ENCODE data around the gene SNRPE. TPM values are rescaled to one million over a fixed set of nuclear protein-coding genes. Genes with fewer than 3 reads are reported as not detected.

SNRPE gene
- total and polyA plus RNA-seq, 2 experiments from 2014 or later, result 99.3 to 904 TPM

DNA sequence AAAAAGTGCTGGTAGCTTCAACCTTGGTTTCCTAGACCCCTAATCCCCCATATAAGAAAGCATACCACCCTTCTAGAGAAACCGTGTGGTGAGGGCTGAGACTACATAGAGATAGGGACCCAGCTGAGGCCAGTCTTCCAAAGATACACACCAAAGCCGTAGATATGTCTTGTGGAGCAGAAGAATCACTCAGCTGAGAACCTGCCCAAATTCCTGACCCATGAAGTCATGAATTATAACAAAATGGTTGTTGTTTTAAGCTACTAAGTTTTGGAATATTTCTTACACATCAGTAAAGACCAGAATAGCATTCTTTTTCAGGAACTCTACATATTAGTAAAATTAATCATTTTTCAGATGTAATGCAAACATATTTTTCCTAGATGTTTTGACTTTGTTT, 3.3 kb upstream of the SNRPE start (continued):
- TF ChIP-seq, protein P1, sequence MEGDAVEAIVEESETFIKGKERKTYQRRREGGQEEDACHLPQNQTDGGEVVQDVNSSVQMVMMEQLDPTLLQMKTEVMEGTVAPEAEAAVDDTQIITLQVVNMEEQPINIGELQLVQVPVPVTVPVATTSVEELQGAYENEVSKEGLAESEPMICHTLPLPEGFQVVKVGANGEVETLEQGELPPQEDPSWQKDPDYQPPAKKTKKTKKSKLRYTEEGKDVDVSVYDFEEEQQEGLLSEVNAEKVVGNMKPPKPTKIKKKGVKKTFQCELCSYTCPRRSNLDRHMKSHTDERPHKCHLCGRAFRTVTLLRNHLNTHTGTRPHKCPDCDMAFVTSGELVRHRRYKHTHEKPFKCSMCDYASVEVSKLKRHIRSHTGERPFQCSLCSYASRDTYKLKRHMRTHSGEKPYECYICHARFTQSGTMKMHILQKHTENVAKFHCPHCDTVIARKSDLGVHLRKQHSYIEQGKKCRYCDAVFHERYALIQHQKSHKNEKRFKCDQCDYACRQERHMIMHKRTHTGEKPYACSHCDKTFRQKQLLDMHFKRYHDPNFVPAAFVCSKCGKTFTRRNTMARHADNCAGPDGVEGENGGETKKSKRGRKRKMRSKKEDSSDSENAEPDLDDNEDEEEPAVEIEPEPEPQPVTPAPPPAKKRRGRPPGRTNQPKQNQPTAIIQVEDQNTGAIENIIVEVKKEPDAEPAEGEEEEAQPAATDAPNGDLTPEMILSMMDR (conservative IDR thresholded peaks at IDR 0.05; ENCODE audit: low read depth in 2 of 2), result no peak
- no peak for TF ChIP-seq CREB1 (CRISPR knock-in tag; IDR thresholded peaks at IDR 0.05; ENCODE audit: low read depth)

DNA sequence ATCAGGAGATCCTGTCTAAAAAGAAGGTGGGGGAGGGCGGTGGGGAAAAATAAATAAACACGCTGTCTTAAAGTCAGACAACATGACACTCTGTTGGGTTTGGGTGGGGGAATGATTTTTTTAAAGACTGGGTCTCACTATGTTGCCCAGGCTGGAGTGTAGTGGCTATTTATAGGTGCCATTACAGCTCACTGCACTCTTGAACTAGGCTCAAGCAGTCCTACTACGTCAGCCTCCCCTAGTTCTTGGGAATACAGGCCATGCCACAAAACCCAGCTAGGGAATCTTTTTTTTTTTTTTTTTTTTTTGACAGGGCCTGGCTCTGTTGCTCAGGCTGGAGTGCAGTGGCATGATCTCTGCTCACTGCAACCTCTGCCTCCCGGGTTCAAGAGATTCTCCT, 2.4 kb upstream of the SNRPE start:
- Histone ChIP-seq H3K27me3 (ENCODE audit: insufficient read depth) (no peaks in the 10 kb centered on the region), H3K4me3 (no peak overlapping the region), H4K20me1 (replicated peaks; ENCODE audit: insufficient read depth) (peaks cover 9% of the 10 kb centered on the region; the same call in 1 of the 2 replicates), H3K9me2 (ENCODE audit: insufficient read depth) (no peaks in the 10 kb centered on the region), H3K27ac (ENCODE audit: low read depth) (no peak overlapping the region), H2AFZ (no peak overlapping the region), H3F3A (replicated peaks; ENCODE audit: low read depth) (no peaks in the 10 kb centered on the region), H3K4me1 (ENCODE audit: insufficient read depth) (peaks cover 5% of the 10 kb centered on the region), H3K36me3 (ENCODE audit: insufficient read depth) (peaks cover 21% of the 10 kb centered on the region), H3K4me2 (no peak overlapping the region), H3K79me2 (replicated peaks; ENCODE audit: insufficient read depth) (peaks cover 24% of the 10 kb centered on the region)
- H3K27ac Mint-ChIP-seq, result no peak overlapping the region
- H3K4me1 Mint-ChIP-seq, result peaks cover 5% of the 10 kb centered on the region; the same call in 2 of the 3 replicates
- no peak overlapping the region for H3K4me3 Mint-ChIP-seq
- peaks cover 5% of the 10 kb centered on the region for H3K27me3 Mint-ChIP-seq (ENCODE audit: insufficient read depth, low read depth, poor library complexity)
- H3K36me3 Mint-ChIP-seq (ENCODE audit: low read depth), result peaks cover 23% of the 10 kb centered on the region
- no peak for DNase-seq (ENCODE audit: low spot score)
- no peak for ATAC-seq
- H3K9me3 Mint-ChIP-seq, result no peaks in the 10 kb centered on the region
- TF ChIP-seq NANOG (IDR thresholded peaks at IDR 0.05; ENCODE audit: borderline replicate concordance), result no peak
- no peak for TF ChIP-seq ZNF114 (CRISPR knock-in tag; IDR thresholded peaks at IDR 0.05)
- no peak for TF ChIP-seq STAT1 (IDR thresholded peaks at IDR 0.05; ENCODE audit: unreplicated experiment)
- TF ChIP-seq EZH2phosphoT487 (IDR thresholded peaks at IDR 0.05; ENCODE audit: unreplicated experiment), result no peak
- TF ChIP-seq, protein P2, sequence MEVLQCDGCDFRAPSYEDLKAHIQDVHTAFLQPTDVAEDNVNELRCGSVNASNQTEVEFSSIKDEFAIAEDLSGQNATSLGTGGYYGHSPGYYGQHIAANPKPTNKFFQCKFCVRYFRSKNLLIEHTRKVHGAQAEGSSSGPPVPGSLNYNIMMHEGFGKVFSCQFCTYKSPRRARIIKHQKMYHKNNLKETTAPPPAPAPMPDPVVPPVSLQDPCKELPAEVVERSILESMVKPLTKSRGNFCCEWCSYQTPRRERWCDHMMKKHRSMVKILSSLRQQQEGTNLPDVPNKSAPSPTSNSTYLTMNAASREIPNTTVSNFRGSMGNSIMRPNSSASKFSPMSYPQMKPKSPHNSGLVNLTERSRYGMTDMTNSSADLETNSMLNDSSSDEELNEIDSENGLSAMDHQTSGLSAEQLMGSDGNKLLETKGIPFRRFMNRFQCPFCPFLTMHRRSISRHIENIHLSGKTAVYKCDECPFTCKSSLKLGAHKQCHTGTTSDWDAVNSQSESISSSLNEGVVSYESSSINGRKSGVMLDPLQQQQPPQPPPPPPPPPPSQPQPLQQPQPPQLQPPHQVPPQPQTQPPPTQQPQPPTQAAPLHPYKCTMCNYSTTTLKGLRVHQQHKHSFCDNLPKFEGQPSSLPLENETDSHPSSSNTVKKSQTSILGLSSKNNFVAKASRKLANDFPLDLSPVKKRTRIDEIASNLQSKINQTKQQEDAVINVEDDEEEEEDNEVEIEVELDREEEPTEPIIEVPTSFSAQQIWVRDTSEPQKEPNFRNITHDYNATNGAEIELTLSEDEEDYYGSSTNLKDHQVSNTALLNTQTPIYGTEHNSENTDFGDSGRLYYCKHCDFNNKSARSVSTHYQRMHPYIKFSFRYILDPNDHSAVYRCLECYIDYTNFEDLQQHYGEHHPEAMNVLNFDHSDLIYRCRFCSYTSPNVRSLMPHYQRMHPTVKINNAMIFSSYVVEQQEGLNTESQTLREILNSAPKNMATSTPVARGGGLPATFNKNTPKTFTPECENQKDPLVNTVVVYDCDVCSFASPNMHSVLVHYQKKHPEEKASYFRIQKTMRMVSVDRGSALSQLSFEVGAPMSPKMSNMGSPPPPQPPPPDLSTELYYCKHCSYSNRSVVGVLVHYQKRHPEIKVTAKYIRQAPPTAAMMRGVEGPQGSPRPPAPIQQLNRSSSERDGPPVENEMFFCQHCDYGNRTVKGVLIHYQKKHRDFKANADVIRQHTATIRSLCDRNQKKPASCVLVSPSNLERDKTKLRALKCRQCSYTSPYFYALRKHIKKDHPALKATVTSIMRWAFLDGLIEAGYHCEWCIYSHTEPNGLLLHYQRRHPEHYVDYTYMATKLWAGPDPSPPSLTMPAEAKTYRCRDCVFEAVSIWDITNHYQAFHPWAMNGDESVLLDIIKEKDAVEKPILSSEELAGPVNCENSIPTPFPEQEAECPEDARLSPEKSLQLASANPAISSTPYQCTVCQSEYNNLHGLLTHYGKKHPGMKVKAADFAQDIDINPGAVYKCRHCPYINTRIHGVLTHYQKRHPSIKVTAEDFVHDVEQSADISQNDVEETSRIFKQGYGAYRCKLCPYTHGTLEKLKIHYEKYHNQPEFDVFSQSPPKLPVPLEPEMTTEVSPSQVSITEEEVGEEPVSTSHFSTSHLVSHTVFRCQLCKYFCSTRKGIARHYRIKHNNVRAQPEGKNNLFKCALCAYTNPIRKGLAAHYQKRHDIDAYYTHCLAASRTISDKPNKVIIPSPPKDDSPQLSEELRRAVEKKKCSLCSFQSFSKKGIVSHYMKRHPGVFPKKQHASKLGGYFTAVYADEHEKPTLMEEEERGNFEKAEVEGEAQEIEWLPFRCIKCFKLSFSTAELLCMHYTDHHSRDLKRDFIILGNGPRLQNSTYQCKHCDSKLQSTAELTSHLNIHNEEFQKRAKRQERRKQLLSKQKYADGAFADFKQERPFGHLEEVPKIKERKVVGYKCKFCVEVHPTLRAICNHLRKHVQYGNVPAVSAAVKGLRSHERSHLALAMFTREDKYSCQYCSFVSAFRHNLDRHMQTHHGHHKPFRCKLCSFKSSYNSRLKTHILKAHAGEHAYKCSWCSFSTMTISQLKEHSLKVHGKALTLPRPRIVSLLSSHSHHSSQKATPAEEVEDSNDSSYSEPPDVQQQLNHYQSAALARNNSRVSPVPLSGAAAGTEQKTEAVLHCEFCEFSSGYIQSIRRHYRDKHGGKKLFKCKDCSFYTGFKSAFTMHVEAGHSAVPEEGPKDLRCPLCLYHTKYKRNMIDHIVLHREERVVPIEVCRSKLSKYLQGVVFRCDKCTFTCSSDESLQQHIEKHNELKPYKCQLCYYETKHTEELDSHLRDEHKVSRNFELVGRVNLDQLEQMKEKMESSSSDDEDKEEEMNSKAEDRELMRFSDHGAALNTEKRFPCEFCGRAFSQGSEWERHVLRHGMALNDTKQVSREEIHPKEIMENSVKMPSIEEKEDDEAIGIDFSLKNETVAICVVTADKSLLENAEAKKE (CRISPR knock-in tag; IDR thresholded peaks at IDR 0.05), result no peak
- TF ChIP-seq, protein P3, sequence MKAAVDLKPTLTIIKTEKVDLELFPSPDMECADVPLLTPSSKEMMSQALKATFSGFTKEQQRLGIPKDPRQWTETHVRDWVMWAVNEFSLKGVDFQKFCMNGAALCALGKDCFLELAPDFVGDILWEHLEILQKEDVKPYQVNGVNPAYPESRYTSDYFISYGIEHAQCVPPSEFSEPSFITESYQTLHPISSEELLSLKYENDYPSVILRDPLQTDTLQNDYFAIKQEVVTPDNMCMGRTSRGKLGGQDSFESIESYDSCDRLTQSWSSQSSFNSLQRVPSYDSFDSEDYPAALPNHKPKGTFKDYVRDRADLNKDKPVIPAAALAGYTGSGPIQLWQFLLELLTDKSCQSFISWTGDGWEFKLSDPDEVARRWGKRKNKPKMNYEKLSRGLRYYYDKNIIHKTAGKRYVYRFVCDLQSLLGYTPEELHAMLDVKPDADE (IDR thresholded peaks at IDR 0.05), result no peak
- TF ChIP-seq ZNF331 (CRISPR knock-in tag; IDR thresholded peaks at IDR 0.05; ENCODE audit: low read depth), result no peak
- TF ChIP-seq, protein P1 (conservative IDR thresholded peaks at IDR 0.05; ENCODE audit: low read depth in 2 of 2), result no peak
- no peak for TF ChIP-seq EZH2 (IDR thresholded peaks at IDR 0.05; ENCODE audit: low read depth, unreplicated experiment)
- TF ChIP-seq CREB1 (CRISPR knock-in tag; IDR thresholded peaks at IDR 0.05; ENCODE audit: low read depth), result no peak
- no peak for TF ChIP-seq JUNB (IDR thresholded peaks at IDR 0.05; ENCODE audit: unreplicated experiment)
